ENCODE measurements around the gene PIH1D1. TPM values are rescaled to one million over a fixed set of nuclear protein-coding genes. Genes with fewer than 3 reads are reported as not detected.

The PIH1D1 gene
- total RNA-seq, 2 experiments from 2014 or later, result 124 to 126 TPM

DNA sequence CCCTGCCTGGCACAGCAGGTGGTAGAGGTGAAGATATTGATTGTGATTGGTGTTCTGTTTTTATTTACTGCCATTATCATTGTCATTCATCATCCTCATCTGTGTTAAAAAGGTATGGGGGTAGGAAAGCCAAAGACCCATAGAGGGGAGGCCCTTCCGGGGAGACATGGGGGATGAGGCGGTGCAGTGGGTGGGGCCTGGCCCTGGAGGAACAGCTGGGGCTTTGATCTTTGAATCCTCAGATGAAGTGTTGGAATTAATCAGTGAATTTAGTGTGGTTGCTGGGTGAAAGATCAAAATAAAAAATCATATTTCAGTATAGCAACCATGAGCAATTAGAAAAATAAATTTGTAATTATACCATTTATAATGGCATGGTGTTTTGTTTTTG, 35.8 kb downstream of the PIH1D1 start:
- ChIA-PET POLR2A (no interaction called here), CTCF (no interaction called here)
- TF ChIP-seq CTCF (IDR thresholded peaks at IDR 0.05), result no peak
- Mint-ChIP-seq H3K4me1 (ENCODE audit: low read depth) (peaks cover 9% of the 10 kb centered on the region), H3K27me3 (peaks cover 27% of the 10 kb centered on the region), H3K4me3 (no peak overlapping the region), H3K9me3 (no peaks in the 10 kb centered on the region), H3K36me3 (ENCODE audit: low read depth) (no peaks in the 10 kb centered on the region), H3K27ac (no peak overlapping the region)
- intact Hi-C loops (cut with micrococcal nuclease), result no loop called here
- DNase-seq, result no peak
- no peak for ATAC-seq

DNA sequence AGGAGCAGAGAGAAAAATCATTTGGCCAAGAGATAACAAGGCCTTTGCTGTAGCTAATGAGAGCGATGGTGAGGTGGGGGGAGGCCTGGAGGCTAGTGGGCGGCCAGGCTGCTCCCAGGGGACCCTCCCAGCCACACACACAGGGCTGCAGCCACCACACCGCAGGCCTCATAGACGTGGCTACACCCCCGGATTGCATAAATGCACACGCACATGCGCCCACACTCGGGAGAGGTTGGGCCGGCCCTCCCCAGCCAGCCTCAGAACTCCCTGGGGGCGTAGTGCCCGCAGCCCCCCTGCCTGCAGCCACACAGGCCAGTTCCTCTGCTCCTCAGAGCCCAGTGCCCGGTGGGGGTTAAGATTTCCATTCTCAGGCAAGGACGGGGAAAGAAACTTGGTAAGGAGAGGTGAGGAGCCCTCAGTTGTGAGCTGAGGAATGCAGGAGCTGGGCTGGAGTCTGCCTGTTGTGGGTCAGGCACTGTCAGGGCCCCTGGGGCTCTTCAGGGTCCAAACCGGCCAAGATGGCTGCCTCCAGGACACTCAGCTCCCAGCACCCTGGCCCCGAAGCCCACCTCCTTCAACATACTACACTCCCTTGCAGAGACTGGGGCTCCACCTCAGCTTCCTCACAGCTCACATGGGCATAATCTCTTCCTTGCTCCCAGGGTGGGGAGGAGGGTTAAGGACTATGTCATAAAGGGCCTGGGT, 36.4 kb downstream of the PIH1D1 start:
- no peak for ATAC-seq
- no peak for DNase-seq
- intact Hi-C loops (cut with micrococcal nuclease), result no loop called here
- peaks cover 21% of the 10 kb centered on the region for H3K27me3 Mint-ChIP-seq
- H3K4me3 Mint-ChIP-seq, result no peak overlapping the region
- TF ChIP-seq CTCF (IDR thresholded peaks at IDR 0.05), result no peak
- no peak overlapping the region for H3K27ac Mint-ChIP-seq
- CTCF ChIA-PET, result no interaction called here
- no peaks in the 10 kb centered on the region for H3K9me3 Mint-ChIP-seq
- peaks cover 10% of the 10 kb centered on the region for H3K4me1 Mint-ChIP-seq (ENCODE audit: low read depth)
- POLR2A ChIA-PET, result no interaction called here
- H3K36me3 Mint-ChIP-seq (ENCODE audit: low read depth), result no peaks in the 10 kb centered on the region

DNA sequence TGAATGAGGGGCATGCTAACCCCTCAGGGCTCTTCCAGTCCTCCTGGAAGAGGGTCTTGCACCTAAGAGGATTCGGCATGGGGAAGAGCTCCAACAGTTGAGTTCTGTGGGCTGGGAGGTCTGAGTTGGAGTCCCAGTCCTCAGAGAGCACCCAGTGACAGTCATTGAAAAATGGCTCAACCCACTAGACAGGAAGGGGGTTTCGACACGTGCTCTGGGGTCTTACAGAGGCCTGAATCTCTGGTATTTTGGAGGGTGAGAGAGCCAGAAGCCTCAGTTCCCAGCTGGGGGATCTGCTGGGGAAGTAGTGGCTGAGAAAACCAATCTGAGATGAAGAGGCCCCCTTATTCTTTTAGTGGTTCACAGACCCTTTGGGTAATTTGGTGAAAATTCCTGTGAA, 37.4 kb downstream of the PIH1D1 start:
- Mint-ChIP-seq H3K4me1 (ENCODE audit: low read depth) (peaks cover 20% of the 10 kb centered on the region), H3K36me3 (ENCODE audit: low read depth) (no peaks in the 10 kb centered on the region), H3K4me3 (no peak overlapping the region), H3K9me3 (no peaks in the 10 kb centered on the region), H3K27ac (no peak overlapping the region), H3K27me3 (peaks cover 12% of the 10 kb centered on the region)
- DNase-seq (no peak), ATAC-seq (no peak)
- ChIA-PET CTCF (interaction anchor here (2.4 kb wide), 1 partner anchor 22 kb away, joined by 8 read pairs; no protein-coding TSS in a partner anchor), POLR2A (no interaction called here)
- TF ChIP-seq CTCF (IDR thresholded peaks at IDR 0.05), result no peak
- intact Hi-C loops (cut with micrococcal nuclease), result no loop called here

- no peak for TF ChIP-seq CTCF (IDR thresholded peaks at IDR 0.05)
- no peak for DNase-seq
- Mint-ChIP-seq H3K9me3 (no peaks in the 10 kb centered on the region), H3K4me1 (ENCODE audit: low read depth) (peaks cover 28% of the 10 kb centered on the region), H3K4me3 (no peak overlapping the region), H3K27ac (no peak overlapping the region), H3K27me3 (peaks cover 5% of the 10 kb centered on the region), H3K36me3 (ENCODE audit: low read depth) (no peaks in the 10 kb centered on the region)
- CTCF ChIA-PET, result interaction anchor here (0.7 to 2.4 kb wide), 4 partner anchors 12 to 112 kb away, joined by 3 to 8 read pairs (median 3); partner anchors contain the start of gene GFY
- POLR2A ChIA-PET, result no interaction called here
- intact Hi-C loops (cut with micrococcal nuclease), result no loop called here
- no peak for ATAC-seq
These were observed 38.3 kb downstream of the PIH1D1 start for GRCh38 chr19:49413348-49413747.

DNA sequence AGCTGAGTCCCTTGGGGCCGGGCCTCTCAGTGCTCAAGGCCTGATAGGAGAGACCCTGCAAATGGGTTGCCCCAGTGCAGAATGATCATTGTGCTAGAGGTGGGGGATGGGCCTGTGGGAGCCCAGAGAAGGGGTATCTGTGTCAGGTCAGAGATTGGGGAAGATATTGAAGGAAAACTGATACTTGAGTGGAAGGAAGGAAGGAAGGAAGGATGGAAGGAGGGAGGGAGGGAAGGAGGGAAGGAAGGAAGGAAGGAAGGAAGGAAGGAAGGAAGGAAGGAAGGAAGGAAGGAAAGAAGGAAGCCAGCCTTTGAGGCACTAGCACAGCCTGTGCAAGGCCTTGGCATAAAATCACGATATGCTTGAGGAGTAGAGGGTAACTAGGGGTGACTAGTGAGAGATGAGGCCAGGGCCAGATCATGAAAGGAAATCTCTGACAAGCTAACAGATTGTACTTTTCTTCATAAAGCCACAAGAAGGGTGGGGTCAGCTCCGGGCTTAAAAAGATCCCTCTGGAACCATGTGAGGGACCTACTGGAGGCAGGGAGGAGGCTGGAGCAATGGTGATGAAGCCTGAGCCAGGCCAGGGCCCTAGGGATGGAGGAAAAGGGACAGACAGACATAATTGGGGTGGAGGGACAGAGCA, 39.8 kb downstream of the PIH1D1 start:
- H3K27me3 Mint-ChIP-seq, result no peaks in the 10 kb centered on the region
- no peak for TF ChIP-seq CTCF (IDR thresholded peaks at IDR 0.05)
- H3K27ac Mint-ChIP-seq, result no peak overlapping the region
- no peak overlapping the region for H3K4me3 Mint-ChIP-seq
- H3K9me3 Mint-ChIP-seq, result no peaks in the 10 kb centered on the region
- ChIA-PET POLR2A (interaction anchor here (0.5 to 0.9 kb wide), 2 partner anchors 10 to 86 kb away, joined by 3 to 4 read pairs; no protein-coding TSS in a partner anchor), CTCF (interaction anchor here (0.9 to 2.4 kb wide), 6 partner anchors 13 to 109 kb away, joined by 3 to 8 read pairs (median 3); partner anchors contain the start of genes GFY and PIH1D1)
- peaks cover 35% of the 10 kb centered on the region for H3K4me1 Mint-ChIP-seq (ENCODE audit: low read depth)
- no peaks in the 10 kb centered on the region for H3K36me3 Mint-ChIP-seq (ENCODE audit: low read depth)
- DNase-seq, result no peak
- intact Hi-C loops (cut with micrococcal nuclease), result no loop called here
- no peak for ATAC-seq

Data from activated CD8-positive, alpha-beta T cell treated with anti-CD3 and anti-CD28 coated beads for 36 hours (primary cell).